Activated T-cell treated with anti-CD3 and anti-CD28 coated beads, Interleukin-2, amount 50 U/mL, for 72 hours (primary cell): ENCODE results near the gene ERLEC1. TPM values are rescaled to one million over a fixed set of nuclear protein-coding genes. Genes with fewer than 3 reads are reported as not detected.
A peak's percentile ranks its signal among the peaks of the same experiment; 100 is the strongest.

Experiments
- ATAC-seq, 2 donors: fragments of 150-1000 bp; cut with Tn5 transposase; replicated peaks in 1 of 2; 2 replicates each; pipeline ENCODE4 v1.10.0; 2021; ENCODE audit warnings: moderate library complexity in 2 of 2, mild to moderate bottlenecking in 1 of 2
- DNase-seq, 2 donors: peaks; one replicate each; pipeline ENCODE4 v3.0.0; 2021 to 2022; ENCODE audit warnings: mixed read lengths in 1 of 2
- H3K27ac Mint-ChIP-seq: one replicate; pipeline ENCODE4 v1.8.0; 2022; ENCODE audit warnings: mild to moderate bottlenecking, moderate library complexity, mixed read lengths
- H3K27me3 Mint-ChIP-seq: one replicate; pipeline ENCODE4 v1.8.0; 2022; ENCODE audit warnings: low read depth, mixed read lengths
- H3K36me3 Mint-ChIP-seq, 2 donors: one replicate each; pipeline ENCODE4 v1.8.0; 2022; ENCODE audit warnings: mixed read lengths in 2 of 2, mild to moderate bottlenecking in 1 of 2; ENCODE audit not compliant: insufficient read depth in 2 of 2
- H3K4me1 Mint-ChIP-seq: one replicate; pipeline ENCODE4 v1.8.0; 2022; ENCODE audit warnings: low read depth, mixed read lengths
- H3K4me3 Mint-ChIP-seq, 2 donors: one replicate each; pipeline ENCODE4 v1.8.0; 2022; ENCODE audit warnings: mild to moderate bottlenecking in 2 of 2, mixed read lengths in 2 of 2, moderate library complexity in 2 of 2
- H3K9me3 Mint-ChIP-seq, 2 donors: one replicate each; pipeline ENCODE4 v1.8.0; 2022; ENCODE audit warnings: mixed read lengths in 2 of 2
- total RNA-seq, 2 donors: library from RNA; stranded (reverse); gene quantifications; one replicate each; pipeline ENCODE4 v1.2.3, GENCODE V29; 2022

Gene ERLEC1
- total RNA-seq, 2 donors from 2014 or later: 24.4 to 31.4 TPM

DNA sequence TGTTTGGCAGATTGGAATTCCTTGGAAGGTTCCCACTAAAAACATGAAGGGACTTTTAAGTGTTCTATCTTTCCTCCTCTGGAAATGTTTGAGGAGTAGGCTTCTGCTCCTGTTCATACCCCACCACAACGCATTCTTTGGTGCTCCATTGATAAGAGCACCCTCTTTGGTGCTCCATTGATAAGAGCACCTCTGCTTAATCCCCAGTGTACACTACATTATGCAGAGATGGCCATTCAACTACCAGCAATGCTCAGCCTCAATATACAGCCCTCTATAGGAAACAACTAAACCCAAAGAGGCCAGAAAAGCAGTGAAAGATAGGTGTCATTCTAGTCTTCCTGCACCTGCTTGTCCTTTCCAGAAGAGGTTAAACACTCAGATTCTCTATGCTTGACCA, 21.1 kb upstream of the ERLEC1 start:
- H3K27ac Mint-ChIP-seq: no peak overlapping the region
- peaks cover 36% of the 10 kb centered on the region for H3K4me1 Mint-ChIP-seq
- no peaks in the 10 kb centered on the region for H3K27me3 Mint-ChIP-seq
- peaks cover 4 to 10% of the 10 kb centered on the region in 2 donors for H3K36me3 Mint-ChIP-seq
- no peak for DNase-seq
- no peak overlapping the region for H3K4me3 Mint-ChIP-seq
- H3K9me3 Mint-ChIP-seq: no peaks in the 10 kb centered on the region
- no peak for ATAC-seq

DNA sequence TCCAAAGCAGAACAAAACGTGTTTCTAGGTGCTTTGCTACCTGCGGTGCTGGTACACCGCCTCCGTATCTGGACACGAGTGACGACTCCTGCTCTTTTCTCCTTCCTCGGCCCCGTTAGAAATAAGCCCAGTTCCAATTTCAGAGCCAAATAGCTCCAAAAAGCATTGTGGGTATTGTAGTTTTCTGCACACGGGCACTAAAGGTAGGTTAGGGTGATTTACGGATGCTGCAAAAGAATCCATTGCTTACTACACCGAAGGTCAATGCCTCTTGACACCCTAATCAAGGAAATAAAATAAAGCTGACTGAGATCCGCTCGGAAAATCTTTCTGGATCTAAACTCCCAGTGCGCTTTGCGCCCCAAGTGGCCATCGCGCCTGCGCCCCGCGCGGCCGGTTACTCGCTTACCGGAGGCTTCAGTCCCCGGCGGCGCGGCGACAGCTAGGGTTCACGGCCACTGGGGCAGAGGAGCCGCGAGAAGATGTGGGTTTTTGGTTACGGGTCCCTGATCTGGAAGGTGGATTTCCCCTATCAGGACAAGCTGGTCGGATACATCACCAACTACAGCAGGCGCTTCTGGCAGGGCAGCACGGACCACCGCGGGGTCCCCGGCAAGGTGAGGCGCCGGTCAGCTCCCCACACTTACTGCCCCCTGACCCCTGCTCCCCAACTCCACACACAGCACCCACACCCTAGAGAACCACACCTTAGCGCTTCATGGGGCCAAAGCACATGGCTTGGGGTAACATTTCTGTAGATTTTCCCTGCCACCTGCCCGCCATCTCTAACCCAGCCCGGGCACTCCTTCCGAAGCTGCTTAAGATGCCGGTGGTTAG, 19.2 kb upstream of the ERLEC1 start, which contains the start of gene CHAC2:
TSS of gene CHAC2 (plus strand) at position 400 of the 837 bp plus-strand sequence. CDS start at position 483, 83 bp downstream.
- H3K27me3 Mint-ChIP-seq: no peaks in the 10 kb centered on the region
- H3K27ac Mint-ChIP-seq: peak within 1 kb of the TSS; percentile 94
- H3K9me3 Mint-ChIP-seq: no peaks in the 10 kb centered on the region
- DNase-seq (peak; percentile 90 to 92), ATAC-seq (peak; percentile 95)
- H3K4me3 Mint-ChIP-seq: peak within 1 kb of the TSS; percentile 91 to 92
- H3K36me3 Mint-ChIP-seq: peaks cover 3 to 10% of the 10 kb centered on the region in 2 donors
- peaks cover 47% of the 10 kb centered on the region for H3K4me1 Mint-ChIP-seq

DNA sequence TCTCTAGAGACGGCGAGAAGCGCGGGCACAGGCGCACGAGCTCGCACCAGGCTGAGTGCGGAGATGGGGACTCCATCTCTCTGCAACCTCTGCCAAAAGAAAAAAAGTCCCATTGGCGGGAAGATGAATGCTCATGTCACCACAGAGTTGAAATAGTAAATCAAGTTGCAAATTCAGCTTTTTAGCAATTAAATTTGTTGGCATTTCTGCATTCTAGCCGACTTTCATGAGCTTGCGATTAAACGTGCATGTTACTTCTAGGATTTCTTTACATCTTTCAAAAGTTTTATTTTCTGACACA, 18.7 kb upstream of the ERLEC1 start:
- Mint-ChIP-seq H3K27ac (peak overlapping the region; percentile 94), H3K9me3 (no peaks in the 10 kb centered on the region), H3K4me1 (peaks cover 48% of the 10 kb centered on the region), H3K27me3 (no peaks in the 10 kb centered on the region), H3K36me3 (peaks cover 3 to 10% of the 10 kb centered on the region in 2 donors), H3K4me3 (peak overlapping the region; percentile 91 to 92)
- DNase-seq: no peak
- peak; percentile 64 to 71 for ATAC-seq

DNA sequence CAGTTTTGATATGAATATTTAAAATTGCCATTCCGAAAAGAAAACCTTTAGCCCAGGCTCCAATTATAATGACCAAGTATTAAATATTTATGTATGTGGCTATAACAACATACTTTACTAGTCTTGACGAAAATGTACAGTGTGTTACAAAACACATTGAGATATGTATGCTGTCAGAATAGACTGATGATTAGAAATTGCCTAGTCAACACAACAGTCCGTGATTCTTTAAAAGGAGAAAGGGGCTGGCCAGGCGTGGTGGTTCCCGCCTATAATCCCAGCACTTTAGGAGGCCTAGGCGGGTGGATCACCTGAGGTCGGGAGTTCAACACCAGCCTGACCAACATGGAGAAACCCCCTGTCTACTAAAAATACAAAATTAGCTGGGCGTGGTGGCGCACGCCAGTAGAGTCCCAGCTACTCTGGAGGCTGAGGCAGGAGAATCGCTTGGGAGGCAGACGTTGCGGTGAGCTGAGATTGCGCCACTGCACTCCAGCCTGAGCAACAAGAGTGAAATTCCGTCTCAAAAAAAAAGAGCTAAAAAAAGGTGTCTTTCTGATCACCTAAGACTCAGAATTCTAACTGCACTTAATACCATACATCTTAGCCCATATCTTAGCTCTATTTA, 17.4 kb upstream of the ERLEC1 start:
- Mint-ChIP-seq H3K4me1 (peaks cover 53% of the 10 kb centered on the region), H3K27me3 (no peaks in the 10 kb centered on the region), H3K9me3 (no peaks in the 10 kb centered on the region), H3K27ac (peak overlapping the region; percentile 94), H3K4me3 (peak overlapping the region; percentile 91 to 92), H3K36me3 (peaks cover 2 to 3% of the 10 kb centered on the region in 2 donors)
- DNase-seq (no peak), ATAC-seq (no peak)

DNA sequence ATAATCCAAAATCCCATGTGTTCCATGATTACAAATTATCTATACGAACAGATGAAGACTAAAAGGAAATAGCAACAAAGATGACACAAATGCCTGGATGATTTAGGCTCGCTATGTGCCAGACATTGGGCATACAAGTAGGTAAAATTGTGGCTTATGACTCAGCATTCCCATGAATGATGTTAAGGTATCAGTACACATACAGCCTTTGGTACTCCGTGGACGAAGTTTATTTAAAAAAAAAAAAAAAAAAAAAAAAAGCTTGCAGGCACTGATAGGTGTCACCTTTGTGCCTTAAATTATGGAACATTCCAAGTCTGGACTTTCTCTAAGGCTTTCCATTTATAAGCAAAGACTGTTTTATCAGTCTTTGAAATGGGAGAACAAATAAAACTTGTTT, 16.6 kb upstream of the ERLEC1 start:
- Mint-ChIP-seq H3K27me3 (no peaks in the 10 kb centered on the region), H3K4me3 (peak overlapping the region; percentile 5 to 91)

DNA sequence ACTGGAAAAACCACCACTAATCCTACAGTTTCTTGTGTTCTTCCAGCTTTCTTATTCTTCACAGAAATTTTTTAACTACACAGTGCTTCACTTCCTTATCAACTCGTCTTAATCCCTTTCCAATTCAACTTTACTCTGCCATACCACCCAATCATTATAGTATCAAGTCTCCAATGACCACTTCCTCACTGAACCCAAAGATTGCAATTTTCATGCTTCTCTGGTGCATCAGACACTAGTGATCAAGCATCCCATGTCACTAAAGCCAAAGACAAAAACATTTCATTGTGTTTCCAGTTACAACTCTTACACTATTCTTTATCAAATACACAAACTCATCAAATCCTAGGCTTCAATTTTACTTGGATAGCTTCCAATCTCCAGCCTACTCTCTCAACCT, 9.7 kb upstream of the ERLEC1 start:
- no peak for ATAC-seq
- no peak for DNase-seq
- no peaks in the 10 kb centered on the region for H3K9me3 Mint-ChIP-seq
- peaks cover 4 to 23% of the 10 kb centered on the region in 2 donors for H3K36me3 Mint-ChIP-seq
- H3K27me3 Mint-ChIP-seq: no peaks in the 10 kb centered on the region
- peaks cover 25% of the 10 kb centered on the region for H3K4me1 Mint-ChIP-seq
- no peak overlapping the region for H3K4me3 Mint-ChIP-seq
- peak overlapping the region; percentile 36 for H3K27ac Mint-ChIP-seq

More for the DNA sequence above, 16.6 kb upstream of the ERLEC1 start:
- Mint-ChIP-seq H3K9me3 (no peaks in the 10 kb centered on the region), H3K36me3 (peaks cover 2% of the 10 kb centered on the region in 2 donors), H3K4me1 (peaks cover 53% of the 10 kb centered on the region), H3K27ac (peak overlapping the region; percentile 13)
- ATAC-seq (peak; percentile 29 to 35), DNase-seq (peak in 1 of 2 donors; percentile 7)

DNA sequence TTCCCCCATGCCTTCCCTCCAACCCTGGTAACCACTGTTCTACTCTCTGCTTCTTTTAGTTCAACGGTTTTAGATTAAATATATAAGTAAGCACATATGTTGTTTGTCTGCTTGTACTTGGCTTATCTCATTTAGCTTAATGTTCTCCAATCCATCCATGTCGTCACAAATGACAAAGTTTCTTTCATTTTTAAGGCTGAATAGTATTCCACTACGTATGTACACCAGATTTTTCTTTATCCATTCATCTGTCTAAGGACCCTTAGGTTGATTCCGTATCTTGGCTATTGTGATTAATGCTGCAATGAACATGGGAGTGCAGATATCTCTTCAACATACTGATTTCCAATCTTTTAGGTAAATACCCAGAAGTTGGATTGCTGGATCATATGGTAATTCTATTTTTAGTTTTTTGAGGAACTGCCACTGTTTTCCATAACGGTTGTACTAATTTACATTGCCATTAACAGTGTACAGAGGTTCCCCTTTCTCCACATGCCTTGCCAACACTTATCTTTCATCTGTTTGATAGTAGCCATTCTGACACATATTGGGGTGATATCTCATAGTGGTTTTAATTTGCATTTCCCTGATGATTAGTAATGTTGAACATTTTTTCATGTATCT, 8.2 kb upstream of the ERLEC1 start:
- Mint-ChIP-seq H3K9me3 (no peaks in the 10 kb centered on the region), H3K27ac (peak overlapping the region; percentile 77), H3K36me3 (peaks cover 4 to 22% of the 10 kb centered on the region in 2 donors), H3K27me3 (no peaks in the 10 kb centered on the region), H3K4me3 (no peak overlapping the region), H3K4me1 (peaks cover 25% of the 10 kb centered on the region)
- DNase-seq: no peak
- ATAC-seq: no peak

DNA sequence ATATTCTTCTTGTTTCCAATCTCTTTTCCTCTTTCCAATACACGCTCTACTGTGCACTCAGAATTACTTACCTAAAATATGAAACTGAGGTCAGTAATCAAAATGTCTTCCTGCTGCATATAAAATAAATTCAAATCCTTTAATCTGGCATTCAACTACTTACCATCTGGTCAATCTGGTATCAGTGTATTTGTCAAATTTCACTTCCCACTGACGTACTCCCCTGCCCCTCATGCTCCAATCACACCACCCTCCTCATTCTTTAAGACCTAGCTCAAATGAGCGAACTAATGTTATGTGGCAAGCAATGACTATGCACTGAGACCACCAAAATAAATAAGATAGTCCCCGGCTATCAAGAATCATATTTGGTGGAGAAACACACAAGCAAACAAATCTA, 6.8 kb upstream of the ERLEC1 start:
- Mint-ChIP-seq H3K9me3 (no peaks in the 10 kb centered on the region), H3K4me3 (no peak overlapping the region), H3K27me3 (no peaks in the 10 kb centered on the region), H3K27ac (peak overlapping the region; percentile 20), H3K4me1 (peaks cover 31% of the 10 kb centered on the region), H3K36me3 (peaks cover 4 to 22% of the 10 kb centered on the region in 2 donors)
- no peak for DNase-seq
- no peak for ATAC-seq

DNA sequence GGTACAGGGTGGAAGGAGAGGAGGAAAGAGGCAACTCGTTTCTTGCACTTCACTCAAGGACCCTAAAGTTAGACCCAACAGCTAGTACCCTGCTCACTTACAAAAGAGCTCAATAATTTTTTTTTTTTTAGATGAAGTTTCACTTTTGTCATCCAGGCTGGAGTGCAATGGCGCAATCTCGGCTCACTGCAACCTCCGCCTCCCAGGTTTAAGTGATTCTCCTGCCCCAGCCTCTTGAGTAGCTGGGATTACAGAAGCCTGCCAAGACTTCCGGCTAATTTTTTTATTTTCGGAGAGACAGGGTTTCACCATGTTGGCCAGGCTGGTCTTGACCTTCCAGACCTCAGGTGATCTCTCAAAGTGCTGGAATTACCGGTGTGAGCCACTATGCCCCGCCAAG, 4.2 kb upstream of the ERLEC1 start:
- H3K36me3 Mint-ChIP-seq: peaks cover 12 to 24% of the 10 kb centered on the region in 2 donors
- no peak for ATAC-seq
- H3K4me1 Mint-ChIP-seq: peaks cover 33% of the 10 kb centered on the region

DNA sequence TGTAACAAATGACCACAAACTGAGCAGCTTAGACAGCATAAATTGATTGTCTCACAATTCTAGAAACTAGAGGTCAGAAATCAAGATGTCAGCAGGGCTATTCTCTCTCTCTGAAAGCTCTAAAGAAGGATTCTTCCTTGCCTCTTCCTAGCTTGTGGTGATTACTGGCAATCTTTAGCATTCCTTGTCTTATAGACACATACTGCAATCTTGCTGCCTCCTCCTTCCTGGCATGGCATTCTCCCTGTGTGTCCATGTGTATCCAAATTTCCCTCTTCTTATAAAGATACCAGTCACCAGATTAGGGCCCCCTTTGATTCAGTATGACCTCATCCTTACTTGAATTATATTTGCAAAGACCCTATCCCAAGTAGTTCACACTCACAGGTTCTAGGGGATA, 2.4 kb upstream of the ERLEC1 start:
- Mint-ChIP-seq H3K4me3 (peak overlapping the region; percentile 96 to 99), H3K9me3 (no peaks in the 10 kb centered on the region), H3K36me3 (peaks cover 10 to 18% of the 10 kb centered on the region in 2 donors), H3K27me3 (no peaks in the 10 kb centered on the region), H3K27ac (peak overlapping the region; percentile 21), H3K4me1 (peaks cover 47% of the 10 kb centered on the region)
- DNase-seq (no peak), ATAC-seq (no peak)

More for the DNA sequence above, 4.2 kb upstream of the ERLEC1 start:
- H3K27ac Mint-ChIP-seq: no peak overlapping the region
- no peaks in the 10 kb centered on the region for H3K27me3 Mint-ChIP-seq
- H3K9me3 Mint-ChIP-seq: no peaks in the 10 kb centered on the region
- no peak for DNase-seq
- no peak overlapping the region for H3K4me3 Mint-ChIP-seq

DNA sequence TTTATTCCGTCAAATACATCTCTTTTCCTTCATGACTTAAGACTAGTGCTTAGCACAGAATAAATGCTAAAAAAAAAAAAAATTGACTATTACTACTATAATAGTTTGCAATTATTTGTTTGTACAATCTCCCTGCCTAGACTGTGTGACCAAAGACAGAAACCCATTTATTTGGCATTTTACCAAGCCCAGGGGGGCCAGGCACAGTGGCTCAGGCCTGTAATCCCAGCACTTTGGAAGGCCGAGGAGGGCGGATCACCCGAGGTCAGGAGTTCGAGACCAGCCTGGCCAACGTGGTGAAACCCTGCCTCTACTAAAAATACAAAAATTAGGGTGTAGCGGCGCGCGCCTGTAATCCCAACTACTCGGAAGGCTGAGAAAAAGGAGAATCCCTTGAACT, 1.5 kb upstream of the ERLEC1 start:
- peak overlapping the region; percentile 96 to 99 for H3K4me3 Mint-ChIP-seq
- H3K27me3 Mint-ChIP-seq: no peaks in the 10 kb centered on the region
- DNase-seq (no peak), ATAC-seq (no peak)
- peaks cover 46% of the 10 kb centered on the region for H3K4me1 Mint-ChIP-seq
- peak overlapping the region; percentile 21 for H3K27ac Mint-ChIP-seq
- H3K9me3 Mint-ChIP-seq: no peaks in the 10 kb centered on the region
- H3K36me3 Mint-ChIP-seq: peaks cover 9 to 11% of the 10 kb centered on the region in 2 donors

DNA sequence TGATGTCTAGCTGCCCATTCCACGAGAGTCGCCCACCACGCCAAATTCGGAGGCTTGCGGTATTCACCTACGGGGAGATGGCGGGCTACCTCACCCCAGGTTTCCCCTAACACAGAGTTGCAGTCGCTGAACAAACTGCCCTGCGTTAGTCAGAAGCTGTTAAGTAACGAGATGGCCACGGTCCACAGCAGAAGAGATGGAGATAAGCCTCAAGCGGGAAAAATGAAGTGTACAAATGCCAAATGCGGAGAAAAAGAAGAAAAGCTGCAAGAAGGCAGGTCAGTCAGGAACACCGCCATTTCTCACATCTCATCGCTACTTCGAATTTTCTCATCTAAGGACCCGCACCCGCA, 516 bp upstream of the ERLEC1 start:
- H3K27ac Mint-ChIP-seq: peak overlapping the region; percentile 21
- no peaks in the 10 kb centered on the region for H3K27me3 Mint-ChIP-seq
- H3K4me3 Mint-ChIP-seq: peak overlapping the region; percentile 96 to 99
- no peaks in the 10 kb centered on the region for H3K9me3 Mint-ChIP-seq
- peaks cover 9% of the 10 kb centered on the region in 2 donors for H3K36me3 Mint-ChIP-seq
- H3K4me1 Mint-ChIP-seq: peaks cover 52% of the 10 kb centered on the region
- ATAC-seq (peak; percentile 49), DNase-seq (peak; percentile 48 to 49)
